Neural progenitor cell (in vitro differentiated cells): ENCODE results near the gene HOXB7. TPM values are rescaled to one million over a fixed set of nuclear protein-coding genes. Genes with fewer than 3 reads are reported as not detected.

Source experiments
- DNase-seq: peaks from one replicate; pipeline ENCODE4 v3.0.0-alpha.2; 2016; ENCODE audit warnings: low spot score
- H2AFZ ChIP-seq: fragments of 200-600 bp; sonication (generic); replicated peaks from 2 replicates; pipeline ENCODE4 v1.6.1; 2016; ENCODE audit warnings: antibody characterized with exemption
- H3F3A ChIP-seq: fragments of 200-600 bp; sonication (generic); 2 replicates; pipeline ENCODE4 v1.6.1; 2016; ENCODE audit warnings: antibody characterized with exemption, low read depth
- H3K27ac ChIP-seq: fragments of 200-600 bp; sonication (generic); 2 replicates; pipeline ENCODE4 v1.5.1; 2016; ENCODE audit warnings: mild to moderate bottlenecking
- H3K27me3 ChIP-seq: fragments of 200-600 bp; sonication (generic); 2 replicates; pipeline ENCODE4 v1.6.1; 2016; ENCODE audit warnings: mild to moderate bottlenecking, moderate library complexity
- H3K36me3 ChIP-seq: fragments of 200-600 bp; sonication (generic); 2 replicates; pipeline ENCODE4 v1.5.1; 2016
- H3K4me1 ChIP-seq: fragments of 200-600 bp; sonication (generic); 2 replicates; pipeline ENCODE4 v1.6.1; 2016; ENCODE audit warnings: mixed run types
- H3K4me2 ChIP-seq: fragments of 200-600 bp; sonication (generic); 2 replicates; pipeline ENCODE4 v1.6.1; 2016
- H3K4me3 ChIP-seq: fragments of 200-600 bp; sonication (generic); 2 replicates; pipeline ENCODE4 v1.5.1; 2016
- H3K79me2 ChIP-seq: fragments of 200-600 bp; sonication (generic); 2 replicates; pipeline ENCODE4 v1.6.1; 2016; ENCODE audit warnings: low read depth
- H3K9ac ChIP-seq: fragments of 200-600 bp; sonication (generic); 2 replicates; pipeline ENCODE4 v1.6.1; 2016
- H3K9me3 ChIP-seq: fragments of 200-600 bp; sonication (generic); 2 replicates; pipeline ENCODE4 v1.5.1; 2016; ENCODE audit warnings: low read depth
- H4K20me1 ChIP-seq: fragments of 200-600 bp; sonication (generic); 2 replicates; pipeline ENCODE4 v1.6.1; 2016; ENCODE audit warnings: low read depth
- H3K27ac Mint-ChIP-seq: 3 replicates; pipeline ENCODE4 v1.8.0; 2021; ENCODE audit warnings: mixed read lengths
- H3K27me3 Mint-ChIP-seq: 2 replicates; pipeline ENCODE4 v1.8.0; 2022; ENCODE audit warnings: low read depth, mild to moderate bottlenecking, inconsistent platforms, moderate library complexity, mixed read lengths; ENCODE audit not compliant: insufficient read depth
- H3K36me3 Mint-ChIP-seq: 3 replicates; pipeline ENCODE4 v1.8.0; 2021; ENCODE audit warnings: mixed read lengths
- H3K4me1 Mint-ChIP-seq: 3 replicates; pipeline ENCODE4 v1.8.0; 2021; ENCODE audit warnings: mixed read lengths
- H3K4me3 Mint-ChIP-seq: 3 replicates; pipeline ENCODE4 v1.8.0; 2021; ENCODE audit warnings: mild to moderate bottlenecking, moderate library complexity, mixed read lengths
- H3K9me3 Mint-ChIP-seq: 3 replicates; pipeline ENCODE4 v1.8.0; 2020; ENCODE audit warnings: mixed read lengths
- EZH2 ChIP-seq: fragments of 200-600 bp; sonication (generic); IDR thresholded peaks from 2 replicates; pipeline ENCODE4 v1.6.1; 2017; ENCODE audit warnings: antibody characterized with exemption, mild to moderate bottlenecking, moderate library complexity
- EZH2phosphoT487 ChIP-seq: fragments of 200-600 bp; sonication (generic); IDR thresholded peaks from 2 replicates; pipeline ENCODE4 v1.6.1; 2017; ENCODE audit warnings: antibody characterized with exemption
- total RNA-seq: library from RNA; depleted of rRNA; stranded (reverse); fragments of >200 nt; gene quantifications from 2 replicates; pipeline ENCODE4 v1.2.3, GENCODE V29; 2015; ENCODE audit warnings: low replicate concordance
- TF ChIP-seq, protein P1 (sequence below): fragments of 200-600 bp; sonication (generic); IDR thresholded peaks from 2 replicates; pipeline ENCODE4 v1.5.1; 2017; ENCODE audit warnings: antibody characterized with exemption, mild to moderate bottlenecking

HOXB7 gene
- total RNA-seq, 1 donor from 2014 or later, result not detected

DNA sequence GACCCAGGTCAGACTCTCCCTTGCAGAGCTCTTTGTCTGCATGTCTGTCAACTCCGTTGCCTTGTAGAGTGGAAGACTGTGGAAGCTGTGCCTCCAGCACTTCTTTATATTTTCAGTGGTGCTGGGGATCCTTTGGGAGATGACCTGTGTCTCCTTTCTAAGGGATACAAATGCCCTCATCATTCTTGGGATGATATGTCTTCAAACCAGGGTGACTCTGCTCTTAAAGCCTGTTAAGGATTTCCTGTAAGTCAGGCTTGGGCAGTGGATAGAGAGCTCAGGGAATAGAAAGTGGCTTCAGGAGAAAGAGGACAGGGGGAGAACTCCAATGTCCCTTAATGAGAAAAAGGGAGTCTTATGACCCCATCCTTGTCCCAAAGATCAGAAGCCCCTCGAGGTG lies 22.3 kb downstream of the HOXB7 start:
- H3K79me2 ChIP-seq, result no peaks in the 10 kb centered on the region
- peaks cover 100% of the 10 kb centered on the region for H3K27me3 ChIP-seq
- H2AFZ ChIP-seq, result no peak overlapping the region
- Mint-ChIP-seq H3K4me1 (peaks cover 8% of the 10 kb centered on the region), H3K9me3 (peaks cover 11% of the 10 kb centered on the region), H3K4me3 (peak overlapping the region; percentile 3), H3K36me3 (no peaks in the 10 kb centered on the region), H3K27ac (no peak overlapping the region), H3K27me3 (peaks cover 97% of the 10 kb centered on the region)
- H3K9me3 ChIP-seq, result no peaks in the 10 kb centered on the region
- TF ChIP-seq EZH2 (peak; percentile 9), EZH2phosphoT487 (no peak)
- DNase-seq, result no peak
- H3F3A ChIP-seq, result no peaks in the 10 kb centered on the region
- H3K4me3 ChIP-seq, result no peak overlapping the region
- H3K36me3 ChIP-seq, result no peaks in the 10 kb centered on the region
- no peak overlapping the region for H3K27ac ChIP-seq
- peaks cover 94% of the 10 kb centered on the region for H4K20me1 ChIP-seq
- H3K4me2 ChIP-seq, result no peak overlapping the region
- H3K4me1 ChIP-seq, result no peaks in the 10 kb centered on the region
- no peak overlapping the region for H3K9ac ChIP-seq

DNA sequence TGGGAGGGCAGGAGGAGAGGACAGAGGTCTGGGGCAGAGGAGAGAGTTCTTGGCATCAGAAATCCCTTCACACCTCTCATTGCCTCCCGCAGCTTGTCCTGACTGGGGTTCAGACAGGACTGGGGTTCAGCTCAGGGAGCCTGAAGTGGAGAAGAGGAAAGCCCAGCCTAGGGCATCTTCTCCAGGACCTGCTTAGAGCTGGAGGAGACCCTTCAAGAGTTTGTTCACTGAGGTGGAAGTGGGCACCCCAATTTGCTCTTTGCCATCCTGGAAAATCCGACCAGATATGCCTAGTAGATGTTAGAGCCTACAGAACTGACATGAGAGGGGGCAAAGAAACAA lies 22.8 kb downstream of the HOXB7 start:
- Histone ChIP-seq H3K4me2 (no peak overlapping the region), H3K36me3 (no peaks in the 10 kb centered on the region), H3K4me1 (no peaks in the 10 kb centered on the region), H3F3A (no peaks in the 10 kb centered on the region), H3K27ac (no peak overlapping the region), H3K4me3 (no peak overlapping the region), H2AFZ (no peak overlapping the region), H3K27me3 (peaks cover 100% of the 10 kb centered on the region), H4K20me1 (peaks cover 93% of the 10 kb centered on the region), H3K9me3 (no peaks in the 10 kb centered on the region), H3K9ac (no peak overlapping the region), H3K79me2 (no peaks in the 10 kb centered on the region)
- Mint-ChIP-seq H3K9me3 (peaks cover 14% of the 10 kb centered on the region), H3K4me1 (peaks cover 6% of the 10 kb centered on the region), H3K27ac (no peak overlapping the region), H3K36me3 (no peaks in the 10 kb centered on the region), H3K27me3 (peaks cover 97% of the 10 kb centered on the region), H3K4me3 (no peak overlapping the region)
- no peak for DNase-seq
- TF ChIP-seq, protein P1, sequence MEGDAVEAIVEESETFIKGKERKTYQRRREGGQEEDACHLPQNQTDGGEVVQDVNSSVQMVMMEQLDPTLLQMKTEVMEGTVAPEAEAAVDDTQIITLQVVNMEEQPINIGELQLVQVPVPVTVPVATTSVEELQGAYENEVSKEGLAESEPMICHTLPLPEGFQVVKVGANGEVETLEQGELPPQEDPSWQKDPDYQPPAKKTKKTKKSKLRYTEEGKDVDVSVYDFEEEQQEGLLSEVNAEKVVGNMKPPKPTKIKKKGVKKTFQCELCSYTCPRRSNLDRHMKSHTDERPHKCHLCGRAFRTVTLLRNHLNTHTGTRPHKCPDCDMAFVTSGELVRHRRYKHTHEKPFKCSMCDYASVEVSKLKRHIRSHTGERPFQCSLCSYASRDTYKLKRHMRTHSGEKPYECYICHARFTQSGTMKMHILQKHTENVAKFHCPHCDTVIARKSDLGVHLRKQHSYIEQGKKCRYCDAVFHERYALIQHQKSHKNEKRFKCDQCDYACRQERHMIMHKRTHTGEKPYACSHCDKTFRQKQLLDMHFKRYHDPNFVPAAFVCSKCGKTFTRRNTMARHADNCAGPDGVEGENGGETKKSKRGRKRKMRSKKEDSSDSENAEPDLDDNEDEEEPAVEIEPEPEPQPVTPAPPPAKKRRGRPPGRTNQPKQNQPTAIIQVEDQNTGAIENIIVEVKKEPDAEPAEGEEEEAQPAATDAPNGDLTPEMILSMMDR, result no peak
- TF ChIP-seq EZH2phosphoT487, result no peak
- no peak for TF ChIP-seq EZH2

DNA sequence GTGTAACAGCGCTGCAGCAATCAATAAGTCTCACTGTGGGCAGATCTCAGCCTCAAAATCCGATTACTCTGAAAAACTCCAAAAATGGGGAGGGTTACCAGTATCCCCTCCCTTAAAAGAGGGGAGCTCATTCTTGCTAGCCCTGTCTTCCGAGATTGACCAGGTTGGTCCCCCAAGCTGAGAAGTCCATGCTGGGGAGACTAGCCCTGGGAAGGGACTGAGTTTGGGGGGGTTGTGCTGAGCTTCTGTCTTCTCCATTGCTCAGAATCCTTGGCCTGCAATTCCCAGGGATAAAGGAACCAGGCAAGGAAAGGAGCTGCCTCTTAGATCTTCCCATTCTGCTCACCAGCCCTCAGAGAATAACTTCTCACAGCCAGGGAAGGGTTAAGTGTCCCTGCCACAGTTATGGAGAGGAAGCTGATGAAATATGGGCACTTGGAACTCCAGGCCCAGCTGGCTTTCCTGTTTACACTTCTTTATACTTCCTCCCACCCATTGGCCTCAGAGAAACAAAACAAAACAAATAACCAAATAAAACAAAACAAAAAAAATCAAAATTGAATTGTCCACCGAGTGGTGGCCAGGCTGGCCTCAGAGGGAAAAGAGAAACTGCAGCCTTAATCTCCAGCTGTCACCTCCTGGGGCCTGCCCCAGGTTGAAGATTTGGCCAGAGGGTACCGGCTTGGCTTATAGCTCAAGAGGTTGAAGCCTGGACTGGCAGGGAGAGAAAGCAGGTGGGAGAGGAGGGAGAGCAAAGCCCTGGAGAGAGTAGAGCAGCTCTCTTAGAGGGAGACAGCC lies 23.3 kb downstream of the HOXB7 start:
- no peaks in the 10 kb centered on the region for H3K36me3 ChIP-seq
- no peaks in the 10 kb centered on the region for H3K9me3 ChIP-seq
- H3F3A ChIP-seq, result no peaks in the 10 kb centered on the region
- H3K9ac ChIP-seq, result no peak overlapping the region
- H3K4me3 ChIP-seq, result no peak overlapping the region
- H4K20me1 ChIP-seq, result peaks cover 93% of the 10 kb centered on the region
- no peak overlapping the region for H2AFZ ChIP-seq
- H3K4me1 ChIP-seq, result no peaks in the 10 kb centered on the region
- peaks cover 97% of the 10 kb centered on the region for H3K27me3 Mint-ChIP-seq
- H3K36me3 Mint-ChIP-seq, result no peaks in the 10 kb centered on the region
- H3K79me2 ChIP-seq, result no peaks in the 10 kb centered on the region
- H3K27me3 ChIP-seq, result peaks cover 100% of the 10 kb centered on the region
- no peak for DNase-seq
- H3K27ac Mint-ChIP-seq, result no peak overlapping the region
- no peak overlapping the region for H3K4me2 ChIP-seq
- TF ChIP-seq EZH2phosphoT487 (no peak), EZH2 (no peak)
- TF ChIP-seq, protein P1, result no peak
- H3K9me3 Mint-ChIP-seq, result peaks cover 14% of the 10 kb centered on the region
- no peak overlapping the region for H3K27ac ChIP-seq
- H3K4me1 Mint-ChIP-seq, result peaks cover 4% of the 10 kb centered on the region
- no peak overlapping the region for H3K4me3 Mint-ChIP-seq
